GDM1 (cell line): ENCODE data around the gene DTNB.

Experiments
- DNase-seq: peaks from one replicate; lab custom pipeline; 2025; lab: John Stamatoyannopoulos, UW

Gene DTNB

DNA sequence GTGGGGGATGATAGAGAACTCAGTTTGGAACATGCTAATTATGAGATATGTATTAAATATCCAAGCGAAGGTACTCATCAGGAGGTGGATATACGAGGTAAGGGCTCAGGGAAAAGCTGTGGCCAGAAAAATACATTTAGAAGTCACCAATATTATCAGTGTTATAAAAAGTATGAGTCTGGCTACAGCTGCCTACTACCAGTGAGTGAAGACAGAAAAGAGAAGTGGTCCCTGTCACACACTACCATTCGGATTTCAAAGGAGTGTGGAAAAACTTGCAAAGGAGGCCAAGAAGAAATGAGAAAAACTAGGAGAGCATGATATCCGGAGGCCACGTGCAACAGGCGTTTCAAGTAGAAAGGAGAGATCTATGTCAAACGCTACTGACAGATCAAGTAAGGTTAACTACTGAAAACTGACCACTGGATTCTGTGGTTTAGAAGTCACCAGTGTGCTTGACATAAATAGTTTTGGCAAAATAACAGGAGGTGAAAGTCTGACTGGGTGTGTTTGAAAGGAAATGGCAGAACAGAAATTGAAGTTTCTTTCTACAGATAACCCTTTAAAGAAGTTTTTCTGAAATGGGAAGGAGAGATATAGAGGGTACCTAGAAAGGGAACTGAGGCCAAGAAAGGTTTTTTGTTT lies 213.0 kb downstream of the DTNB start:
- DNase-seq: no peak

GRCh38 chr2:25454824-25455611 lies 218.4 kb downstream of the DTNB start:
- no peak for DNase-seq

DNA sequence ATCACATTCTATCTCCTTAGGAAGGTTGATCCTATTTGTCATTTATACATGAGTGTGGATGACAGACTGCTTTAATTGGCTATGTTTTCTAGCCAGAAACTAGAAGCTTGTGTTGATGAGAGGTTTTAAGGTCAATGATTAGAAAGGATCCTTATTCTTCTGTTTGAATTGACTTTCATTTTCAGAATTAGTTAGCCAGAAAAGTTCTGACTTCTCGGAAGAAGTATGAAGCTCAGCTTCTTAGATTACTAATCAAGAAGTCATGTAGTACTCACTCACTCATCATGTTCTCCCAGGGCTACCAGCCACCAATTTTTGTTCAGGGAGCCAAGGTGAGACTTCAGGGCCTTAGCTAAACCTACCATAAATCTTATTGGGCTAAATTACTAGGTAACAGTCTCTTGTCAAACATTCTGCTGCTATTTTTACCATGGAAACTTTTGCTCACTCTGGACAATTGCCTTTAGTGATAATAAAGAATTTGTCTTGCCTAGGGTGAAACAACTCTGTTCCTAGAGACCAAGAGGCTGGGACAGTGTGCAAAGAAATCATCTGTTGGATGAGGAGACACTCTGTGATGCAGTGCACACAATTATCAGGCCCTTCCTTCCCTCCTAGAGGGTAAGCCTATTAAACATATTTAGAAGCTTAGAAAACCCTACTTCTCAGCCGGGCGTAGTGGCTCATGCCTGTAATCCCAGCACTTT lies 220.0 kb downstream of the DTNB start:
- no peak for DNase-seq

GRCh38 chr2:25448808-25449207 lies 224.6 kb downstream of the DTNB start:
- no peak for DNase-seq

GRCh38 chr2:25447018-25447417 lies 226.4 kb downstream of the DTNB start:
- DNase-seq: no peak

GRCh38 chr2:25446122-25446521 lies 227.3 kb downstream of the DTNB start:
- no peak for DNase-seq

DNA sequence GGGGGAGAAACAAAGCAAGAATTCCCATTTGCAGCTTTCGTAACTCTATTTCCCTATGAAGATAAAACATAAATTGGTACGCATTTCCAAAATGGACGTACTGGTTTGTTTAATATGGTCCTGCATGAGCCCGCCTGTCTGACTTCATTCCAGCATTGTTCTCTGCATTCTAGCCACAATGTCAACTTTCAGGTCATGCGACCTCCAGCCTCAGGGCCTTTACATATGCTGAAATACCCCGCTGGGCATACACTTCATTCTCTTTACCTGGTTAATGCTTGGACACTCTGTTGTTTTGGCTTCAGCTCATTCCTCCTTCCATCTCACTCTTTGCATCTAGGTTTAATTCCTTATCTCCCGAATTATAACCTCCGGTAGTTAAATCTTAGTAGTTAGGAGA lies 227.9 kb downstream of the DTNB start:
- no peak for DNase-seq

DNA sequence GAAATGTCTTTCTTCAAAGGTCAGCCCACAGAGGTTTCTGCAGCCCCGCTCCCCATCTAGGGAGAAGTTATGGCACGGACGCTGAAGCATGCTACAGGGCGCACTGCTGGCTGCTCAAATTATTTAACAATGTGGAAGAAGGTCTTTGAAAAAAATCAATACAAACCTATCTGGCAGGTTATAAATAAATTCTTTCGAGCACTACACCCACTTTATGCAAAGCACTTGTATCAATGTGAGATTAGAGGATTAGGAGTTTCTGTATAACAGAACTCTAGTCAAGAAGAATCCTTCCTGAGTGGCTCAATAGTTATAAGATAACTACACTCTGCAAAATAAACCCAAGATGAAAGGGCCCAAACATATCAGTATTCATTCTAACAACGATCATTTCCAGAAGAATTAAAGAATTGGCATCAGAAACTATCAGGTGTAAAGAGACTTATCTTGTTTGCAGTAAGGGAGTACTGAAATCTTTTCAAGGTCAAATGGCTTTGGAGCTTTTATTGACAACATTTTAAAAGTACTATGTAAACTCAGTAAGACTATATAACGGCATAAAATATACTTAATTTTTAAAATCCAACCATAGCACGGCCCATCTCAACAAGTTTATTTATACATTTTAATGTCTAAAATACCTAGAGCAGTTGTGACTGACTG lies 228.6 kb downstream of the DTNB start:
- no peak for DNase-seq

DNA sequence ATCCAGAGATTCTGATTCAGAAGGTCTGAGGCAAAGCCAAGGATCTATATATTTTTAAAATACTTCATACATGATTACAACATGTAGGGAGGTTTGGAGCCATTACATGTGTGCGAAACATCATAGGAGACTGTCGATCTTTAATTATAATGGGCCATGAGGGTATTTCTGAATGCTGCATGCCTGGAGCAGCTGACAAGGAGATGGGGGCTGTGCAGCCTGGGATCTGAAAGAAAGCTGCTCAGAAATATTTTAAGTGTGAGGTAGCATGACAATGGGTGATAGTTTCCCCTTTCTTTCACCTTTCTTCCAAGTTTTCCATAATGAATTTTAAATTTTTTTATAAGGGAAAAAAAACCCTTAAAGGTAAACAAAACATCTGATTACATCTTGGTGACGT lies 229.6 kb downstream of the DTNB start:
- no peak for DNase-seq

DNA sequence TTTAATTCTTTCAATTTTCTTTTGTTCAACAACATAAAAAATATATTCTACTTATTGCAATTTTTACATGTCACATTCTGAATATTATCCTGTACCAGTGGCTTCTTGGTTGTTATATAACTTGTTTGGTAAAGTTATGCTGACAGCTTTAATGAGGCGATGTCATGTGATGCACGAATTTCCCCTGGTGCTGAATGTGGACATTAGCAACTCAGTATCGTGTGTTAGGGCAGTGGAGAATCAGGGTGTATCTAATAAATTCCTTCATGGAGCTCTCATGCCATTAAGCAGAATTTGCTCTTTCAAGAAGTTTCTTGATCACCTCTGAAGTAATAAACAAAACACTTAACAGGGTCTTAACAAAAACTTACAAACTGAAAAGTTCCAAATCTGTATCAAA lies 232.0 kb downstream of the DTNB start:
- no peak for DNase-seq

- no peak for DNase-seq
Observed at GRCh38 chr2:25438793-25439192, 234.6 kb downstream of the DTNB start.

- no peak for DNase-seq
Observed at GRCh38 chr2:25437881-25438662, 235.3 kb downstream of the DTNB start.

GRCh38 chr2:25435421-25435820 lies 238.0 kb downstream of the DTNB start:
- no peak for DNase-seq

GRCh38 chr2:25431604-25432003 lies 241.8 kb downstream of the DTNB start:
- DNase-seq: no peak

- DNase-seq: no peak
Observed at GRCh38 chr2:25430556-25430955, 242.8 kb downstream of the DTNB start.

GRCh38 chr2:25426326-25426725 lies 247.1 kb downstream of the DTNB start:
- DNase-seq: no peak

DNA sequence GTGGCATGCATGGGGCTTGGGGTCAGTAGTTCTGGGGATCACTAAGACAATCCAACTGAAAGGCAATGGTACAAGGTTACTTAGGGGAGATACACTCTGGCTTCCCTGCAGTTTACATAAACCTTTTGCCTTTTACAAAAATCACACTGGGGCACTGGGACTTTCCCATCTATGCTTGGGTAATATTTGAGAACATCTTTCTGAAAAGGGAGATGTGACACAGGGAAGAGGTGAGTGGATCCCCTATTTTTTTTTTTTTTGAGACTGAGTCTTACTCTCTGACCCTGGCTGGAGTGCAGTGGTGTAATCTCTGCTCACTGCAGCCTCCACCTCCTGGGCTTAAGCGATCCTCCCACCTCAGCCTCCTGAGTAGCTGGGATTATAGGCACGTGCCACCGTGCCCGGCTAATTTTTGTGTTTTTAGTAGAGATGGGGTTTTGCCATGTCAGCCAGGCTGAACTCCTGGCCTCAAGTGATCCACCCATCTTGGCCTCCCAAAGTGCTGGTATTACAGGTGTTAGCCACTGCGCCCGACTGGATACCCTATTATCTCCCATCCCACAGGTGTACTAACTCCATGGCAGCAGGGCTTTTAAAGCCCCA lies 248.8 kb downstream of the DTNB start:
- no peak for DNase-seq

GRCh38 chr2:25421820-25422411 lies 251.5 kb downstream of the DTNB start:
- DNase-seq: no peak

DNA sequence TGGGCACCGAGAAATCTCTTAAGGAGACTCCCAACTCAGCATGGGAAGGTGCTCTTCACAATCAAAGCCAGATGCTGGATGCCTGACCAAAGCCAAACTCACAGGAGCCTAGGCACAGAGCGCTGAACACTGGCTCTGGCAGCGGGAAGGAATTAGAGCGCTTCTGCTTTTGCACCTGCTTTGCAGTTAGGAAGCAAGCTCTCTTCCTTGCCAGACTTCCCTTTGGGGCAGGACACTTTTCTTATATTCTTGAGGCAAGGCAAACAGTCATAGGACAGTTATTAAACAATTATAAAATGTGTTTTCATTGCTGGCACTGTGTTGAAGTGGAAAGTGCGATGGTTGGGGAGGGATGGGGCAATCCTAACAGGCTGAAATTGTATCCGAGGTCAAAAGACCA lies 252.1 kb downstream of the DTNB start:
- no peak for DNase-seq

DNA sequence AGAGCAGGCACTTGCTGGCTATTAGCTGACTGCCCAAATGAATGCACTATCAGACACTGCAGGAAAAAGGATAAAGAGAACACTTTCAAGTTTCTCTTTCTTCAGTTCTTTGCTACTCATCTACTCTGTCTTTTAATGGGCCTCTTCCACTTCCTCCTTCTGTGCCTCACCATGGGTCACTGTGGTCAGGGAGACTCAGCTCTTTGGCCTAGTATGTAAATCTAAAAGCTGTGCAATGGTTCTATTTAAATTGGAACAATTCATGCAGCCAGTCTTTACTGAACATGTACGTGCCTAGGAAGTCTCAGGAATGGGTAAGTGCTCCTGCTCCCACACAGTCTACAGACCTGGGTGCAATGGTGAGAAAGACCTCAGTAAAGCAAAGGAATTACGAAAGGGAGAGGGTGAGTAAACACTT lies 252.5 kb downstream of the DTNB start:
- no peak for DNase-seq

DNA sequence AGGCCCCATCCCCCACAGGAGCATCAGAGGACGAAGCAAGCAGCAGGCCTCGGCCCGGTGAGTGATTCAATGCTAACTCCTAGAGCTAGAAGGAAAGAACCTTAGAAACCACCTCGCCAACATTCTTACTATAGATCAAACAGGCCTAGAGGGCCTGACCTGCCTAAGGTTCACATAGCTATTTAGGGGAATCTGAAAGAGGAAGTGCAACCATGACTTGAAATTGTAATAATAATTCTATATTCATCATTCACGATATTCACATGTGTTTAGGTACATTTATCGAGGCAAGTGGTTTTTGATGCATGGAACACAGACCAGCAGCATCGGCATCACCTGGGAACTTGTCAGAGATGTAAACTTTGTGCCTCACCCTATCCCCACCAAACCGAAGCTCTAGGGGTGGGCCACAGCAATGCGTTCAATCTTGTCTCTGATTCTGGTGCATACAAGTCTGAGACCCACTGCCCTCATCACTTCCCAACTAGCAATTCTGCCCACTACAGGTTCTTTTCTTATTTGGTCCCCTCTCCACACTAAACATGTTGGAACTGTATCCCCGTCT lies 253.6 kb downstream of the DTNB start:
- no peak for DNase-seq
